Stimulated activated CD4-positive, alpha-beta T cell treated with anti-CD3 and anti-CD28 coated beads, TNF-alpha, amount 100 ng/mL, for 1 hour (primary cell): Measurements from ENCODE around the gene APELA.
"Not testable (repeated sequence)": the region's sequence is repeated elsewhere in the genome, so short reads cannot be mapped to it uniquely, and the experiment has no call there.

Experiments
- DNase-seq, 3 donors: peaks; one replicate each; pipeline ENCODE4 v3.0.0-alpha.2; 2020; ENCODE audit warnings: low read depth in 3 of 3, low spot score in 1 of 3

The APELA gene, protein sequence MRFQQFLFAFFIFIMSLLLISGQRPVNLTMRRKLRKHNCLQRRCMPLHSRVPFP

GRCh38 chr4:164876700-164877324 lies at the start of gene APELA:
Gene APELA, plus strand, starts transcription at chr4:164877178. Its CDS starts 154 bp downstream, at chr4:164877332.
- no peak for DNase-seq

GRCh38 chr4:164828955-164829354 lies 48.0 kb upstream of the APELA start:
- no peak for DNase-seq

GRCh38 chr4:164846566-164846965 lies 30.4 kb upstream of the APELA start:
- DNase-seq: no peak

DNA sequence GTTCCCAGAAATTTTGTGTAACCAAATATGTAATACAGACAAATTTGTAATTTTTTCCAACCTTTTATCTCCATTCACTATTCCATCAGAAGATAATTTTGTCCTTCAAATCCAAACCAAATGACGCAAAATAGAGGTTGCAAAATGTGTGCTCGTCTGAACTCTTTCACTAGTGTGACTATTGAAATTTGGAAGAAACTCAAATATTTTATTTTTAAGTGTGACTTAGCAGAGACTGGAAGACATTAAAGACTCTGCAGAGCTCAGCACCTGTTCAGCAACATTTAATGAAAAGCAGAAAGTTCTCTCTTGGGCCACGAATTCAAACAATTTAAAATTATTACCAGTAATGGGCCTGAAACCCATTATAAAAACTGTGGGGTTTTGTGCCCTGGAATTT lies 30.0 kb upstream of the APELA start:
- DNase-seq: no peak

DNA sequence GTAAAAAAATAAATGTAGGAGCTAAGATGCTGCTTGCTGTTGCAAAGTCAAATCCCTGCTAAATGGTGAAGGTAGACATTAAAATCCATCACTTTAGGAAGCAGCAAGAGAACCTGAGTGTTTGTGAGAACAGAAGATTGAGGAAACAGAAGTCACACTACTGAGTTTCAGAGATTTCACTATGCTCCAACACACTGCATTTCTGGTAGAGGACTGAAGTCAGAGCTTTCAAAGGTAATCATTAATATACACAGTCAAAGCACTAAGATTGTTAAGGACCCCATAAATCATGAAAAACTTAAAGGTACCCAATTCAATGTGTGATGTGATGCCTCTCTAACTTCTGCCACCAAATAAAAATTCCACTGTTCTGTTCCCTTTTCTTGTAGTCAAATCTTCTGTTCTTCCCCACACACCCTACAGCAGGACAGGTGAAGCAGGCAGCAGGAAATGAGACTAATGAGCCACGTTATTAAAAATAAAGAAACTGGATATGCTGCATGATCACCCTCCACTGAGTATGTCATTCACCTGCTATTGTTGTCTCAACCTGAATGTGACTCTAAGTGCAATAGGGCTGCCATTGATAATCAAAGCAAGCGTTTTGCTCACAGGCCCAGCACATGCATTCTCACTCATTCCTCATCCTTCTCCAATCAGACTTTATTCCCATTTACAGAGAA lies 28.9 kb upstream of the APELA start:
- no peak for DNase-seq

DNA sequence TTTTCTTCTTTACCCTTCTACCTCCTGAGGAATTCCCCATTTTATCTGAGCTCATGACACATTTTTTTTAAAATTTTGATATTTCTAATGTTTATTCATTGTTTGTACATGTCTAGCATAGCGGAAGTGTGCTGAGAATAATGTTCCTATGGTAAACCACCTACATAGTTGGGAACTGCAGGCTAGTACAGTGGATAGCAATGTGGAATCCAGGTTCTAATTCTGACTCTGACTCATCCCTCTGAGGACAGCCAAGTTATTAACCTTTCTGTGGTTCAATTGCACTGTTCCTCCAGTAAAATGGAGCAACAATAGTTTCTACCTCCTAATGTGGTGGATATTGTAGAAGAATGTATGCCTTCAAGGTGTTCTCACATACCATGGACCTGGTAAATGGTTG lies 20.6 kb upstream of the APELA start:
- no peak for DNase-seq

DNA sequence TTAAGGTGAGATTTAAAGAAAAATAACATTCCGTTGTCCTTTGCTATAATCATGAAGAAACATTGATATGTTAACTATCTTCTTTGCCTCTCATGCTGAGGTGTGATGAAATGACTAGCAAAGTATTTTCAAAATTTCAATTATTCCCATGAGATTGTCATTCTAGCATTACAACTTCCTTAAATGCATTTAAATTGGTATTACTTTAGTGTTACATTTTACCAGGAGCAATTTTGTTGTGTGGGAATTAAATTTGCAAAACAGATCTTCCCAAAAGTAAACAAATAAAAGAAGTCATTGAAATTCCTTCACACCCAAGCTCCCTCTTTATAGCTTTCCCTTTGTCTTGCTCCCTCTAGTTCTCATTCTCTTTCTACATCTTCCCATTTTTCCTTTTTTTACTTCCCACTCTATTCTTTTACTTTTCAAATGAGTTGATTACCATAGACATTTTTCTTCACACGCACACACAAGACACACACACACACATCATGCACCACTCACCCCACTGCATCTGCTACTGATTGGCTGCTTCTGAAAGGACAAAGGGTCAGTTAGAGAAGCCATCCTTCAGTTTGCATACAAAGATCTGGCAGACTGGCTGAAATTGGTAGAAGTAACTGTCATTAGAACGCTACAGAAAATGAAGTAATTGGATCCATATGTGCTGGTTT lies 10.0 kb upstream of the APELA start:
- no peak for DNase-seq

DNA sequence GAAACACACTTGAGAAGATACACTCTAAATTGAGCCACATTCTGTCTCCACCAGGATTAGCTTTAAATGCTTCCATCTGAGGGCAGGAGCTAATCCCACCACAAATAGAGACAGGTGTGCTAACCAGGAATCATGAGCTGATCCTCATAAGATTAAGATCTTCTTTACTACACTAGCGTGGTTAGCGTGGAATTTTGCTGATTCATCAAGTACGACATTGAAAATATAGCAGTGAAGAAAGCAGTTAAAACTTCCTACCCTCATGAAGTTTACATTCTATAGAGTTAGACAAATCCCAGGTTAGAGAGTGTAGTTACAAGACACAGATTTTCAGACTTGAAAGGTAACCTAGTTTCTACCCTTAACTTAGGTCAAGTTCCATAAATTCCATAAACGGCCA lies 5.3 kb upstream of the APELA start:
- DNase-seq: no peak

DNA sequence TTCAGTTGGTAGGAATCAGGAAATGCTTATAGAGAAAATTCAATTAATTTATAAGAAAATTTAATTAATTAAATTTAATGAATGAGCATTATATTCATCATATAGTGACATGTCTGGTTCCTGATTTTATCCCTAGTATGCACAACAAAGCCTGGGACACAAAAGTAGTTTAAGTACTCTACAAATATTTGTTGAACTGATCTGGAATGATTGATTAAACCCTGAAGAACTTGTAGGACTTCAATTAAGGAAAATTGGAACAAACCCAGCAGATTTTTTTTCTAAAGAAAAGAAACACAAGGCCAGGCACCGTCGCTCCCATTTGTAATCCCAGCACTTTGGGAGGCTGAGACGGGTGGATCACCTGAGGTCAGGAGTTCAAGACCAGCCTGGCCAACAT lies 4.5 kb upstream of the APELA start:
- DNase-seq: no peak

DNA sequence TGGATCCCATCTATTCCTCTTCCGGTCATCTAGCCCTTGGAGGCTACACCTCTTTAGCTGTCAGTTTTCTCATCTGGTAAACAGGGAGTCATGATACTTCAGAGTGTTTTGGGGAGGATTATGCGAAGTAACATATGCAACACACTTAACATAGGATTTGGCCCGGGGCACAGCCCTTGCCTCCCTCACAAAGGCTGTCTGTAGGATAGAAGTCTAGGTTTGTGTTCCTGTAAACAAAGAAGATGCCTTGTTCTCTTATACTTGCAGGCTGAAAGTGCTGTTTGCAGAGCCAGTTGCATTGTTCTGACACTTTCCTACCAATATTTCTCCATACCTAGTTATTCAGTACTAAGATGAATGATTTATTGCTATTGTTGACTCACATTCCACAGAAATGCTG lies 2.2 kb upstream of the APELA start:
- DNase-seq: no peak

DNA sequence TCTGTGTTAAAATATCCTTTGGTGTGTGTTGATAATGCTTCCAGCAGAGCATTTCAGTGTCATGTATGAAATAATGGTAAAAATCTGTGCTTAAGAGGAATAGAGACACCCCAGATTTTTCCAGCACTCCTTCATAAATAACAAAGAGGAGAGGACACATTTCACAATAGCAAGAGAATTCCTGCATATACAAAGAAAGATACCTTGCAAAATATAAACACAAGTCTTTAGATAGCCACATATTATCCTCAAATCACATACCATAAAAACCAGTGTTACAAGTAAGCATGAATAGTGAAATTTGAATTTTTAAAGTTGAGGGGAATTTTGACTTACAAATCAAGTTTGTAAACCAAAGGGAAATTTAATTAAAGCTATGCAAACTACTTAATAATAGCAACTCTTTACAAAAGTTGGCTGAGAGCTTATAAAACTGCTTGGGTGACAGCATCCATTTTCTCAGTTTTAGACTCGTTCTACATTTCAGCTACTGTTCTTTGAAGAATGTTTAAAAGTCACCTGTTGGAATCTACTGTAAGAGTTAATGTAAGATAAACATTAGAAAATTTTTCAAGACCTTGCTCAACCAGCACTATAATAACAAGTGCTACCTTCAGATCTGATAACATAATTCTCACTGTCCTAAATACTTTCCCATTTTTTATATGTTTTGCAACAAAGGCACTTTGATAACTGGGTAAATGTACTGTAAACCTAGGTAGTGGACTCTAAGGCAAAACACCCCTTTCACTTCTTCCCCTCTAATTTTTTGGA lies 3.7 kb downstream of the APELA start:
- DNase-seq: no peak

- no peak for DNase-seq
These were observed 11.2 kb downstream of the APELA start for GRCh38 chr4:164888096-164888715.

GRCh38 chr4:164890691-164891090 lies 13.7 kb downstream of the APELA start:
- no peak for DNase-seq

DNA sequence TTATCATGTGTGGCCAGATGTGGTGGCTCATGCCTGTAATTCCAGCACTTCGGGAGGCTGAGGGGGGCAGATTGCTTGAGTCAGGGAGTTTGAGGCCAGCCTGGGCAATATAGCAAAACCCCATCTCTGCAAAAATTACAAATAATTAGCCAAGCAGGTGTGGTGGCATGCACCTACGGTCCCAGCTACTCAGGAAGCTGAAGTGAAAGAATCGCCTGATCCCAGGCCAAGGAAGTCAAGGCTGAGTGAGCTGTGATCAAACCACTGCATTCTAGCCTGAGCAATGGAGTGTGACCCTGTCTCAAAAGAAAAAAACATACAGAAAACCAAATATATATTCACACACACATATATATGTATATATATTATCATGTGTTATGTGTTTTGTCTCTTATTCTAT lies 15.0 kb downstream of the APELA start:
- DNase-seq: no peak

DNA sequence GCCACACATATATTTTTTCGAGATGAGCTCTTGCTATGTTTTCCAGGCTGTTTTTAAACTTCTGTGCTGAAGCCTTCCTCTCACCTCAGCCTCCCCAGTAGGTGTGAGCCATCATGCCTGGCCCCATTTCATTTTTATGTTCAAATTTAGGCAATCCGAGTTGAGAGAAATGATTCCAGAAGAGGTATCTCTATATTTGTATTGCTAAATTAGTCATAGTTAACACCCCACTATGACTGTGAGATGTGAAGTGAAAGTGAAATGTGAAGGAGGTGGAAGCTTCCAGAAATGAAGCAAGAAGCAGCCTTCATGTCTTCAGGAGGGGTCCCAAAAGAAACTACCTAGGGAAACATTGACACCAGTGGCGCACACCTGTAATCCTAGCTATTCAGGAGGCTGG lies 17.7 kb downstream of the APELA start:
- no peak for DNase-seq

- no peak for DNase-seq
These were observed 25.6 kb downstream of the APELA start for GRCh38 chr4:164902608-164903007.

- no peak for DNase-seq
These were observed 27.4 kb downstream of the APELA start for GRCh38 chr4:164904336-164904735.

GRCh38 chr4:164904941-164905340 lies 28.0 kb downstream of the APELA start:
- DNase-seq: no peak

- no peak for DNase-seq
These were observed 29.4 kb downstream of the APELA start for GRCh38 chr4:164906368-164906767.

DNA sequence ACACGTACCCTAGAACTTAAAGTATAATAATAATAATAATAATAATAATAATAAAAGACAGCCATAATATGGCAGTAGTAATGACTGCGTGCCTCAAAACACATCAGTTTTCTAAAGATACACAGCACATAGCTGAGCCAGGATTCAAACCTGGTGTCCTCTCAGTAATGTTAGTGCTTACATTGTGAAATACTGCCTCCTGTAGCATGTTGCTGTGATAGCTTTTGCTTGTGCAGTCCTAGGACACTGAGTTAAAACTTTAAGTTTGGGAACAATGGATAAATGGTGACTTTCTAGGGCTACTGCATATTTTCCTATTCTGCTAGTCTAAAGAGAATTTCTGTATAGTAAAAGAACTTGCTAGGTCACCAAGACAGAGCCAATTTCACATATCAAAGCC lies 36.5 kb downstream of the APELA start:
- not testable (repeated sequence) for DNase-seq

GRCh38 chr4:164918956-164919355 lies 42.0 kb downstream of the APELA start:
- DNase-seq: no peak
